Fibroblast of peridontal ligament (primary cell): ENCODE measurements around the gene BMP7.
"Not testable (repeated sequence)": the region's sequence is repeated elsewhere in the genome, so short reads cannot be mapped to it uniquely, and the experiment has no call there.

Source experiments
- DNase-seq: peaks from one replicate; pipeline ENCODE4 v3.0.0-alpha.2; 2010; ENCODE audit errors: extremely low read depth

The BMP7 gene

DNA sequence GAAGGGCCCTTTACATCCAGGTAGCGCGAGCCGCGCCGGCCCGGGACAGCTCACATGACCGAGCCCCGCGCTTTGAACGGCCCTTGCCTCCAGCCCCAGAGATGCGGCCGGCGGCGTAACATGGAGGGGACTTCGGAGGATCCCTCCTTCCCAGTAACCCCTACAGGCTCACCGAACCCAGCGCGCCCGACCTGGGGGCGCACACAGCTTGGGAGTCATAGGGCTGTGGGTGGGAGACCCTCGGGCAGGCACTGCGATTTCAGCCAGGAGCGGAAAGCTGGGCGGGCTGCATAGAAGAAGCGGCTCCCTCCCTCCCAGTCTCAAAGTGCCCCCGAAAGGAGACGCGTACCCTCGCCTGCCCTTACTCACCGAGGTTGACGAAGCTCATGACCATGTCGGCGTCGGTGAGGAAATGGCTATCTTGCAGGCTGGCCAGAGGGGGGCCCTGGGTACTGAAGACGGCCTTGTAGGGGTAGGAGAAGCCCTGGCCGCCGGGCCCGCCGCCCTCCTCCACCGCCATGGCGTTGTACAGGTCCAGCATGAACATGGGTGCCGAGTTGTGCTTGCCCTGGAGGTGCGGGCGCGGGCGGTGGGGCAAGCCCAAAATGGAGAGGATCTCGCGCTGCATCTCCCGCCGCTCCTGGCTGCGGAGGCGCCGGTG lies 975 bp downstream of the BMP7 start:
- DNase-seq, result no peak

DNA sequence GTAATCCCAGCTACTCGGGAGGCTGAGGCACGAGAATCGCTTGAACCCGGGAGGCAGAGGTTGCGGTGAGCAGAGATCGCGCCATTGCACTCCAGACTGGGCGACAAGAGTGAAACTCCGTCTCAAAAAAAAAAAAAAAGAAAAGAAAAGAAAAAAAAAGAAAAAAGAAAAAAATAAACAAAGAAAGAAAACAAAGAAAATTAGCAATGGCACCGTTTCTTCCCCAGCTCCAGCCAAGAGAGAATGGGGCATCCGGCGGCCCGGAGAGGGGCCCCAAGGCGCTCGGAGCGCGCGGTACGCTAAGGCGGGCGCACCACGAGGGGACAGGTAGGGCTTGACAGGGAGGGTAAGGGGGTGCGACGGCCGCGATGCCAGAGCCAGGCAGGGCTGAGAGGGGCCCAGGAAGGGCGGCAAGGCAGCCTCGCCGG lies 1.5 kb downstream of the BMP7 start:
- DNase-seq, result not testable (repeated sequence)

DNA sequence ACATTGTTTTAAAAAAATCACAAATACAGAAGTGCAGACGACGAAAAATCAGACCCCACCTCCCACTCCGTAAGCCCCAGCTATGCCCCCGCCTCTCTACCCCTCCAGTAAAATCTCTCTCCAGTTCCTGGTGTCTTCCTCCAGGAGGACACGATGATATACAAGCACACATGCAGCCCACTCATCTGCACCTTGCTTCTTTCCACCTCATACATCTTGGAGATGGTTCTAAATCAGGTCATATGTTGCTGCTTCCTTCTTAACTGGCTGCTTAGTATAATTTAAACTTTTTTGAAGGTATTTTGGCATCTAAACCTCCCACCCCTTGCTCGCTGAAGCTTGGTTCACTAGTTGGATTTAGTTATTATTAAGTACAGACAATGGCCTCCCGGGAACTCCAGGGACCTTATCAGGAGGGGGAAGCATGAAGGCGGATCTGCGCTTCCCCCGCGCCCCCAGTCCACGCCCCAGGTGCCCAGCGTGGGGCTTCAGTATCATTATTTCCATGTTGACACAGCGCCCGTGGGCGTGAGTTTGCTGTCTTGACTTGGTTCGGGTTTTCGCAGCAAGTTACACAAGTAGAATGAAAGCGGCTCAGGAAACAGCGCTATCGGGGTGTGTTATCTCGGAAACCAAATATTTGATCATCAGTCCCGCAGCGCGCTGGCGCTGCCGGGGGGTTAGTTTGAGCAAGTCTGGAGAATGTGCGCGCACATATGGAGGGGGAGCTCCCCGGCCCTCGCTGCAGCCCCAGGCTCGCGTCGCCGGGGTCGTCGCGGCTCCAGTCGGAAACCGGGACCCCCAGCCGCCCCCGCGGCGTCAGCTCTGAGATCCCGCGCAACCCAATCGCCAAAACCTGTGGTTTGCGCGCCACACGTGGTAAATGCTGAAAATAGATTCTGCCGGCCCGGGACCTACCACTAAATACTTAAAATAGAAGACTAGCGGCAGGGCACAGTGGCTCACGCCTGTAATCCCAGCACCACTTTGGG lies 2.3 kb downstream of the BMP7 start:
- no peak for DNase-seq

DNA sequence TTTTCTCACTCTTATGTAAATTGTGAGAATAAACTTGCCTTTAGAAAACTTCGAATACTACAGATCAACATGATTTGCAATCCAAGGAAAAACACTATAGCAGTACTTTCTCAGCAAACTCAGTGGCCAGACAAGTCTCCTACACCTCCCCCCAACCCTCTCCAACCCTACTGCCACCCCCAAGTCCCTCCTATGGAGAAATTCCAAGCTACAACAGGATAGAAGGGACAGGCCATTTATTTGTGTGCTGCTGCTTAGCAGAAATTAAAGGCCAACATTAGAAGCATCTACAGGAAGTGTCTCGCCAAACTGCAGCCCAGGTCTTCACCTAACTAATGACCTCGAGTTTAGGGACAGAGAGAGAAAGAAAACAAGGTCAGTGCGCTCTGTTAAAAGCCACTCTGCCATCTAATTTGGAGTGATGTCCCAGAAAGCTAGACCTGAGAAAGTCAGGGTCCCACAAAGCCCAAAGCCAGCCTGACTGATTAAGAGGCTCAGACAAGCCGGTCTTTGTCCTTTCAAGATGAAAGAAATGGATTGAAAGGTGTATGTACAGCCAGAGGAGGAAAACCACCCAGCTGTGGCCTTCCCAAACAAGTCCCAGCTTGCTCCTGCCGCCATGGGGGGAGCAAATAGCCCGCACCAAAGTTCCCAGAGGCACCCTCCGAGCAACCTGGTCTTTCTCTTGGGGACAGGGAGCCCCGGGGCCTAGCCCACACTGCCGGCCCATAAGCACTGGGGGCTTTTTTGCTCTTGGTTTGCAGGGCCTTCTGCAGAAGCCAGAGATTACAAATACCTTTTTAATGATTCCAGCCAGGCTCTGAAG lies 3.4 kb downstream of the BMP7 start:
- DNase-seq, result no peak

DNA sequence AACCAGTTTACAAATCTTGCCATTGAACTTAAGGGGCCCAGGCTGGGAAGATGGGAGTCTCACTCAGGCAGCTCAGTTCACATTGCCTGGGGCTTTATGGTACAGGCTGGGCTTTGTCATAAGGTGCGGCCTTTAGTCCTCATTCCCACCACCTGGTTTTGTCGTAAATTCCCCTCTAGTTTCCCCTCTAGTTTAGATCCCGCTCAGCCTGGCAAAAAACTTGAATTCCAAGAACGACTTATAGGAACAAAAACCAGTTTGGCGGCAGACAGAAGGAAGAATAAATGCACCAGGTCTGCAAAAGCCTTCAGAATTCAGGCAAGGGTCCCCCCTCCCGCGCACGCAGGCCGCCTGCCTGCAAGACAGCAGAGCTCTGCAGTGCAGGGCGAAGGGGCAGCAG lies 4.1 kb downstream of the BMP7 start:
- no peak for DNase-seq

DNA sequence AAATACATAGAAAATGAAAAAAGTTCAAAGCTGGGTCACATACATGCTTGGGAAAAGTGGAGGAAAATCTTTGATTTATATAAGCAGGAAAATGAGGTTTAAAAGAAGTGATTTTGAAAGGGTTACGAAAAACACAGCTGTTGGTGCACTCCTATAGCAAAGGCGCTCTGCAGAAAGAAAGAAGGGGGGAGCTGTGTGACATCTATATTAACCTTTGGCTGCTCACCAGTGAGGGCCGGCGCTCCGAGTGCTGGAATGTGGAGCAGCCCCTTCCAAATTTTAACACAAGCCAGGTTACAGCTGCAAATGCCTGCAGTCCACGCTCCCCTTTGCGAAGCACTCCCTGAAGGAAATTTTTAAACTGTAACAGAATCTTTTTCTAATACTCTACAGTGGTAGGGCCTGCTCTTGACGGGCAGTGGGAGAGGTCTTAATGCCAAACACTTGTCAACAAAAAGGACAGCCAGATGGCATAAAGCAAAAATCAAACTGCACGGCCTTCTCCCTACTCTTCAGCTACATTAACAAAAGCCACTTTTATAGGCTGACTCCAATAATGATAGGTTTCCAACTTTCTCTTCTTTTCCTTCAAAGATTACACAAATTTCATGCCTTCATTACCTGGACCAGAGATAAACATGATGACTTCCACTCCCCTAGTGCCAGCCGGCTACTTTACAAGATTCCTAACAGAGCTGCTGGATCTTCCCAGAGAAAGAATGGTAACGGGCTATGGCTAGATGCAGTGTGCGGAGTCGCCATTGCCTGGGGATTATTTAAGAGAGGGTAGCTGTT lies 4.8 kb downstream of the BMP7 start:
- no peak for DNase-seq

DNA sequence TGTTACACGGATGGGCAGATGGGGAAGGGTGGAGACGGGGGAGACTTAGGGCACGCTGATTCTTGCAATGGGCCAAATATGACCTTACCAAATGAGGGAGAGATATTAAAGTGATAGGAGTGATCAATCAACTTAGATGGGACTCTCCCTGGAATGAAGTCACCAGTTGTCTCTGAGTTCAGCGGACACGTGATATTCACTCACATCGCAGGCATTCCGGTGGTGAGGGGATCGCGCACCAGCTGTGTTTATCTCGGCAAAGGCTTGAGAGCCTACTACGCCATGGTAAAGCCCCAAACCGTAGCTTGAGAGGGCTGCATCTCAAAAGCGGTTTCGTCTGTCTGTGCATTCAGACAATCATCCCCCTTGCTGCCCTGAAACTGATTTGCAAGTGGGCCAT lies 5.5 kb downstream of the BMP7 start:
- no peak for DNase-seq

DNA sequence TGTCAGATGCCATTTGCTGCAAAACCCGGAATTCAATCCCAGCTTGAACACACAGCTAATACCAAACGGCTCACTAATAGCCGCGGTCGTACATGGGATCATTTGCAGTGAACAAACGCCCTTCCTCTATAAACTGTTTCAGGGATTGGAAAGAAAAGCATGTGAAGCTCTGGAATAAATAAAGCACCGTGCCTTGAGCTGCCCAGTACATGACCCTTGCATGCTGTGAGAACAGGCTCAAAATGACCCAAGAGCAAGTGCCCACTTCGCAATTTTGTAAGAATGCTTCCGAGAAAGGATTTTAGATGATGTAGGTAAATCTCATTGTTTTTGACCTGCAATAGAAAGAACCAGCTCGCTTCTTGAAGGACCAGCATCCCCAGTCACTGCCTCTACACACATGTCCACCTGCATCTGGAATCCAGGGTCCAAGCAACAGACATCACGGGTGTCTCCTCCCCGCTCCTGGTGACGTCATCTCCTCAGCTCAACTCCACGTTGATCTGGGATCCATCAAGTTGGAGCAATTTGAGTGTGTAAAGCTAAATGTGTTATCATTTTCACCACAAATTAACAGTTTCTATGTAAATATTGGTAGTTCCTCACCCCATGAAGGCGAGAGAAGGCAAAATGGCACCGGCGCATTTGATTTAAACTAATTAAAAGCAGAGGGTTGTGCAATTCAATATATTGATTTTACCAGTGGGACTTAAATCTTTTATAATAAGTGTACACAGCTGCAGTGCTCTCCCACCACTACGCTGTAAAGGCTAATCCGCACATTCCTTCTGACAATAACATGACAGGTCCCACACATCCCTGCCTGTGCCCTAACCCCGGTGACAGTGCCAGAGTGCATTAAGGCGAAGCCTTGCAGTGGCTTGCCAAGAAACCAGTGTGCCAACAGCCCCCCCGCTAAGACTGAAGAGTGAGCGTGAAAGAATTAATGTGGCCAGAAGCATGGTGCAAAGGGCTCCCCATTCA lies 6.2 kb downstream of the BMP7 start:
- DNase-seq, result no peak

DNA sequence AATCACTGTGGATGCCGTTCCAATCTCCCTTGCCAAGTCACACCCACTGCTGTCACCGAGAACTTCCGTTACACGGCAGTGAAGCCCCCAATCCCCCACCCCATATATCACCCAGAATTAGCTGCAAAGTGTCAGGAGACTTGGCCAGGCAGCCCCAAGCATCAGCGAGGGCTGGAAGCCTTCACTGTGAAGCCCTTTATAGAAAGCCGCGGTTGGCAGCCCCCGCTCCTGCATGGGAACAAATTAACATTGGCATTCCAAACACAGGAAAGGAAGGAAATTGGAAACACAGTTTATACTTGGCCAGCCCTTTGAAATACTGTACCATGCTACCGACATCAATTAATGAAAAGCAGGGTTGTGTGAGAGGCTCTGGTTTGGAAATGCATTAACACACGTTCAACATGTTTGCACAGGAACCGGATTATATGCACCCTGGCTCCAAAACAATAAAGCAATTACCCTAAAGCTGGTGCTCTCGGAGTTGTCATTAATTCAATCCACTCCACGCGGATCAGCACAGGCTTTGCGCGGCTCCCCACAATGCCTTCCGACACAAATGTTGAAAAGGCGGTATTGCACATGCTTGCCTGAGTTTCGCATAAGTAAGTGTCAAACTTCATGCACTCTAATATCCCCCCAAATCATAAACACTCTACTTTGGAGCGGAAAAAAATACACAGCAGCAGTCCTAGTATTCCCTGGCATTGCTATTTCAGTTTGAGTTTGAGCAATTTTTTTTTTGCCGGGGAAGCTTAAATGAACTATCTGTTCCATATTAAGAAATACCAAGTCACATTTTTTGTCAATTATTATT lies 7.1 kb downstream of the BMP7 start:
- no peak for DNase-seq

DNA sequence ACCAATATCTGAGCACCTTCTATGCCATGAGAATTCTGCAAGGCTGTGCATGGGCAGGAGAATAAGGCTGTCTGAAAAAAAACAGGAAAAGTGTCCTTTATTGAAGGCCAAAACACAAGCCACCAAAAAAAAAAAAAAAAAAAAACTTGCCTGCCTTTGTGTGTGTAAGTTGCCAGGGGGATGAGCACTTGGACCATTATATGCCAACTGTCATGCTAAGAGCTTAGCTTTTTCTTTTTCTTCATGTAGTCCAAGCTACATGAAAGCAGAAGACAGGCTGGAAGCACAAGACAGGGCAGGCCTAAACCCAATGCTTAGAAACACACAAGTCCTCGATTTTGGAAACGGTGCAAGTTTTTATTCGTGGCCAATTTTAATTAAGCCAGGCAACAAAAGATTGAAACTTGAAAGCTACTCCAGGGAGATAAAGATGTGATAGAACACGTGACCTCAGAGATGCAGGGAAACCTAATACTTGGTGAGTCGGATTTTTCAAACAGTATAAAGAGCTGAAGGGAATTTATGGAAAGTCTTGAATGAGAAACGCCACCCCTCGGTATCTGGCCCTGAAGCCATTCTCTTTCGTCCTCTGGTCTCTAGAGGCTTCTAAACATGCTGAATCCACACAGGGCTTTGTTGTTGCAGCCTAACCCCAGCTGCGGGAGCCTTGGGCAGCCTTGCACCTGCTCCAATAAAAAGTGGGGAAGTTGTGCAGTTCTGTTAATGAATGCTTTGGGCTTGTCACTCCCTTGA lies 8.6 kb downstream of the BMP7 start:
- DNase-seq, result no peak

DNA sequence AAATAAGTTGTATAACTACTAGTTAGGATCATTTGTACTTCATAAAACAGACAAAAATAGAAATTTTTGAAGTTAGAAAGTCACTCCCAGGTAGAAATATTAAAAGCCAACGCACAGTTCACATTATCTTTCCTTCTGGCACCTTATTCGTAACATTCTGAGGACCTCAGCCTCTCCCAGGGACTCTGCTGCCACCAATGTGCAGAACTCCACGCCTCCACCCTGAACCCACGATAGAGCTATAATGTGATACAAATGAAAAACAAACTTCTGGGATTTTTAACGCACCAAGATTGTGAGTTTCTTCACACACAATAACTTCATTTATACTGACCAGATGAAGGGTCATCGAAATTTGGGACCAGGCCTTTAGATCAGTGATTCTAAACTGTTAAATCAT lies 9.5 kb downstream of the BMP7 start:
- no peak for DNase-seq

DNA sequence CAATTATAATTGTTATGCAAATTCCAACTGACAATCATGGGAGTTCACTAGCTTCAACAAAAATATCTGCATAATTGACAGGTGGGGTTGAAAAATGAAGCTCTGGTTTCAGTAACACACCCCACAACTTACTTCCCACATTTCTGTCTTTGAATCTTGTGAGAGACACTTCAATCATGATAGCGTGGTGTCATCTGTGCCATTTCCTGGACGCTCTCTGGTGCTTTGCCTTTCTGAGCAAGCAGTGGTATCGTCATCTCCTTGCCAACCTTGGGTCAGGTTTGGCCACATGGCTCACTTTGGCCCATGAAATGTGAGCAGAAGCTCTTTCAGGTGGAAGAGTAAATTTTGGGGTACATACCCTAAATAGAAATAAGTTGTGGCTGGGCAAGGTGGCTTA lies 10.2 kb downstream of the BMP7 start:
- DNase-seq, result no peak

DNA sequence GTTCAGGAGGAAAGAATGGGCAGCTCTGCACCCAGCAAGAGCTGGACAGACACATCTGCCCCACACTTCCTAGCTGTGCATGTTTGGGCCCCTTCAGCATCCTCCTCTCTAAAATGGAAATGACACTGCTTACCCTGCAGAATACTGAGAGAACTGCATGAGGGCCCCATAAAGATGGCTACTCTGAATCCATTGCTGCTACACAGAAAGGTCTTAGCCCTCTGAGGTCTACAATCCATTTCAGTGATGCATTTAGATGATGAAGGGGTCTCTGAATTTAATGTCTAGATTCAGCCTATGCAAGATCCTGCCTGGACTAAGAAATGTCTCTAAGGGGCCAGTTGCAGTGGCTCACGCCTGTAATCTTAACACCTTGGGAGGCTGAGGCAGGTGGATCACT lies 11.3 kb downstream of the BMP7 start:
- no peak for DNase-seq

DNA sequence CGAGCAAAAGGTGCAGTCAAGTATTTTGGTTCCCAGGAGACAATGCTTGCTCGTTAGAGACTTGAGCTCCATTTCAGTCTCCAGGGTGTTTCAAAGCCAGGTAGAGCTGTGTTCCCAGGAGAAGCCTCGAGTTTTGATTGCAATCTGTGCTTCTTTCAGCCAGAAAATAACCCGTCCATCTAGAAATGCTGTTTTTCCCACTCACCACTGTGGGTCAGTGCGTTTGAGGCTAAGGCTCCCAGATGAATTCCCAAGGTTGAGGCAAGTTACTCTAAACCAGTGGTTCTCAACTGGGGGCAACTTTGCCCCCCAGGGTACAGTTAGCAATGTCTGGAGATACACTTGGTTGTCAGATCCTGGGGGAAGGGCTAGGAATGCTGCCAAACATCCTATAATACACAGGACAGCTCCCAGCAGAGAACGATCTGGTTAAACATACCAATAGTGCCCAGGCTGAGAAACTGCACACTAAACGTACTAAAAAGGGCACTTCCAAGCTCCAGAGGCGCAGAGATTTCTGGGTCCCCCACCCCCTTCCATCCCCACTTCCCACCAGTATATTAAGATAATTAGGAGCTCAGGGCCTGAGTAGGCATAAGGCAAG lies 13.8 kb downstream of the BMP7 start:
- no peak for DNase-seq

DNA sequence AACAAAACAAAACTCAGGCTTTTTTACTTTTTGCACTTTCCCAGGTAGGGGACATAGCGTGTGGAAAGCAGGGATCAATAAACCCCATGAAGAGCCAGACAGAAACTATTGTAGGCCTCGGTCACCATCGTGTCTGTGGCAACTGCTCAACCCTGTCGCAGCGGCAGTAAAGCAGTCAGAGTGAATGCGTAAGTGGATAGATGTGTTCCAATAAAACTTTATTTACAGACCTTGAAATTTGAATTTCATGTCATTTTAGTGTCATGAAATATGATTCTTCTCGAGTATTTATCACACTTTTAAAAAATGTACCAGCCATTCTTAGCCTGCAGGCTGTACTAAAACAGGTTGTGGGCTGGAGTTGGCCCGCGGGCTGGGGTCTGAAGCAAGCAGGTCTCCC lies 14.5 kb downstream of the BMP7 start:
- DNase-seq, result no peak

DNA sequence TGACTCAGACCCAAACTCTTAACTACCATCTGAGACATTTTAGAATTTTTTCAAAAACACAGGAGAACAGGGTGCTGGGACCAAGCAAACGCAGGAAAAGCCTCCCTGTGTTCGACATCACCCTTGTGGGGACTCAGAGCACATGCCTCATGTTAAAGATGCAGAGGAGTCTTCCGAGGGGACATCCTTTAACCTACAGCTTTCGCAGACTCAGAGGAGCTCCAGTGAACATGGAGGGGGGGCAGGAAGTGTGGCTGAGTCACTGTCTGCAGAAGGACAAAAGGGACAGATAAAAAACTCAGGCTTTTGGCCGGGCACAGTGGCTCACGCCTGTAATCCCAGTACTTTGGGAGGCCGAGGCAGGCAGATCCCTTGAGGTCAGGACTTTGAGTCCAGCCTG lies 15.1 kb downstream of the BMP7 start:
- no peak for DNase-seq

DNA sequence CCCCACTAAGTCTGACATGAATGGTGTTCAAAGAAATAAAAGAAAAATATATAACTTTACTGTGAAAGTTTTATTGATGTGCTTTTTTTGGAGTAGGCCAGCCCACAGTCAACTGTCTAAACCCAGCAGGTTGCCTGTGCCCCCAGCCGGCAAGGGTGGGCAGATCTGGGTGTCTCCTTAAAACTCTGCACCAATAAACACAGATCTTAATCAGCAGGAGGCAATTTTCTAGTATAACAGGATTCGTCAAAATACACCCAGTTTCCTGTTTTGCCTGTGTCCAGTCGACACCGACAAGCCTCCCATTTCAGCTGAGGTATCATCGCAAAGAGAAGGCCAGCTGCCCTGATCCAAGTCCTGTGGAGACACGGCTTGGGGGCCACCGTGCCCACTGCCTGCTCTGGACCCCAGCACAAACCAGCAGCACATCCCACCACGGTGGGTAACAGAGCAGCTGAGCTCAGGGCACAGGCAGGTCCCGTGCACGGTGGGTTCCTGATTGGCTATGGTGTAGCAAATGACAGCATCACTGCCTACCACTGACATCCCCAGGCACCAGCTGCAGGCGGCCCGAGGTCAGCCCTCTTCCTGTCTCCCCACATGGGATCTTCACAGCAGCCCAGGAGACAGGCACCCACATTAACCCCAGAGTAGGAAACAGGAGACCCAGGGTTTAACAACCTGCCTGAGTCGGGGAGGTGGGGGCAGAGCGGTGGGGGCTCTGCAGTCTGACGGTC lies 15.7 kb downstream of the BMP7 start:
- no peak for DNase-seq

DNA sequence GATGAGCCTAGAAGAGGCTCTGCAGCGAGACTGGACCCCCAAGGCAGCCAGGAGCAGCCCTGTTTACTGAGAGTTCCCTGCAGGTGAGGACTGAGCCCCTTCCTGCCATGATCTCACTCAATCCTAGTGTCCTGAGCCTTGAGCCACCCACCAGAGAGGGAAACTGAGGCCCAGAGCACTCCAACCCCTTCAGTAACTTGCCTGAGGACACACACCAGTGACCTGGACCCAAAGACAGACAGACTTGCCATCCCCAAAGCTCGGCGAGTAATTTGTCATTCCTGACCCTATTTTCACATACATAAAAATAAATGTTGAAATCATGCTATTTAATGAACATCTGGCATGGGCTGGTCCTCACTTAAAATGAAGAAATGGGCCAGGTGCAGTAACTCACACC lies 16.7 kb downstream of the BMP7 start:
- no peak for DNase-seq
